SK-N-SH (cell line): Measurements from ENCODE around the gene C3.

Source experiments
- CTCF ChIP-seq: fragments of 200-600 bp; sonication (generic); IDR thresholded peaks from 2 replicates; pipeline ENCODE4 v1.6.1; 2017; ENCODE audit warnings: antibody characterized with exemption, mild to moderate bottlenecking, moderate library complexity
- ELF1 ChIP-seq: IDR thresholded peaks from 2 replicates; pipeline ENCODE4 v1.4.0; 2012
- GABPA ChIP-seq: IDR thresholded peaks from 2 replicates; pipeline ENCODE4 v1.4.0; 2012; ENCODE audit warnings: low read depth, mild to moderate bottlenecking
- NFIC ChIP-seq: IDR thresholded peaks from 2 replicates; pipeline ENCODE4 v1.4.0; 2012; ENCODE audit warnings: borderline replicate concordance
- POLR2AphosphoS5 ChIP-seq: IDR thresholded peaks from 2 replicates; pipeline ENCODE4 v1.6.1; 2012; ENCODE audit warnings: low read depth, low read length
- RAD21 ChIP-seq: IDR thresholded peaks from 2 replicates; pipeline ENCODE4 v1.6.1; 2012; ENCODE audit warnings: mild to moderate bottlenecking, low read length
- RCOR1 ChIP-seq: fragments of 150-350 bp; IDR thresholded peaks from 2 replicates; pipeline ENCODE4 v1.6.1; 2017; ENCODE audit warnings: antibody characterized with exemption, low read length
- RFX5 ChIP-seq: IDR thresholded peaks from 2 replicates; pipeline ENCODE4 v1.6.1; 2012; ENCODE audit warnings: mild to moderate bottlenecking, improper control_type of control experiment, low read length
- SIN3A ChIP-seq: IDR thresholded peaks from 2 replicates; pipeline ENCODE4 v1.6.1; 2012; ENCODE audit warnings: low read depth, mild to moderate bottlenecking, low read length, moderate library complexity, borderline replicate concordance
- SMC3 ChIP-seq: IDR thresholded peaks from 2 replicates; pipeline ENCODE4 v1.6.1; 2012; ENCODE audit warnings: low read depth, low read length, improper control_type of control experiment
- TEAD4 ChIP-seq: IDR thresholded peaks from 2 replicates; pipeline ENCODE4 v1.4.0; 2012; ENCODE audit warnings: mild to moderate bottlenecking, borderline replicate concordance; ENCODE audit not compliant: insufficient read depth
- USF1 ChIP-seq: IDR thresholded peaks from 2 replicates; pipeline ENCODE4 v1.4.0; 2012; ENCODE audit warnings: low read depth, borderline replicate concordance
- ZBTB33 ChIP-seq: IDR thresholded peaks from 2 replicates; pipeline ENCODE4 v1.4.0; 2012; ENCODE audit warnings: low read depth, borderline replicate concordance

- no peak for TF ChIP-seq ELF1
- no peak for TF ChIP-seq CTCF
- no peak for TF ChIP-seq RFX5
- no peak for TF ChIP-seq SMC3
- no peak for TF ChIP-seq POLR2AphosphoS5
- no peak for TF ChIP-seq SIN3A
- TF ChIP-seq NFIC = no peak
- TF ChIP-seq RCOR1 = no peak
- TF ChIP-seq RAD21 = no peak
- TF ChIP-seq GABPA = no peak
- TF ChIP-seq ZBTB33 = no peak
- TF ChIP-seq USF1 = no peak
- TF ChIP-seq TEAD4 = no peak
Measured at GRCh38 chr19:6752256-6753177, 32.1 kb upstream of the C3 start.
